Mammary epithelial cell (primary cell): ENCODE measurements around the gene SLC6A13.

Experiments
- EZH2 ChIP-seq: IDR thresholded peaks from 2 replicates; pipeline ENCODE4 v1.6.1; 2012; ENCODE audit warnings: low read length, inconsistent platforms, borderline replicate concordance
- TF ChIP-seq, protein P1 (sequence below), 2 donors: IDR thresholded peaks in 1 of 2; conservative IDR thresholded peaks in 1 of 2; 2 replicates each; pipeline ENCODE4 v1.5.1; 2011 to 2012; ENCODE audit warnings: inconsistent platforms in 2 of 2, low read length in 2 of 2, mild to moderate bottlenecking in 2 of 2, control low read depth in 1 of 2, low read depth in 1 of 2; ENCODE audit not compliant: insufficient read depth in 1 of 2; ENCODE audit errors: extremely low read depth in 1 of 2

GRCh38 chr12:204261-204678 is 58.4 kb downstream of the SLC6A13 start:
- TF ChIP-seq, protein P1, sequence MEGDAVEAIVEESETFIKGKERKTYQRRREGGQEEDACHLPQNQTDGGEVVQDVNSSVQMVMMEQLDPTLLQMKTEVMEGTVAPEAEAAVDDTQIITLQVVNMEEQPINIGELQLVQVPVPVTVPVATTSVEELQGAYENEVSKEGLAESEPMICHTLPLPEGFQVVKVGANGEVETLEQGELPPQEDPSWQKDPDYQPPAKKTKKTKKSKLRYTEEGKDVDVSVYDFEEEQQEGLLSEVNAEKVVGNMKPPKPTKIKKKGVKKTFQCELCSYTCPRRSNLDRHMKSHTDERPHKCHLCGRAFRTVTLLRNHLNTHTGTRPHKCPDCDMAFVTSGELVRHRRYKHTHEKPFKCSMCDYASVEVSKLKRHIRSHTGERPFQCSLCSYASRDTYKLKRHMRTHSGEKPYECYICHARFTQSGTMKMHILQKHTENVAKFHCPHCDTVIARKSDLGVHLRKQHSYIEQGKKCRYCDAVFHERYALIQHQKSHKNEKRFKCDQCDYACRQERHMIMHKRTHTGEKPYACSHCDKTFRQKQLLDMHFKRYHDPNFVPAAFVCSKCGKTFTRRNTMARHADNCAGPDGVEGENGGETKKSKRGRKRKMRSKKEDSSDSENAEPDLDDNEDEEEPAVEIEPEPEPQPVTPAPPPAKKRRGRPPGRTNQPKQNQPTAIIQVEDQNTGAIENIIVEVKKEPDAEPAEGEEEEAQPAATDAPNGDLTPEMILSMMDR (conservative IDR thresholded peaks at IDR 0.05 in 1 of 2, IDR thresholded peaks at IDR 0.05 in 1 of 2; ENCODE audit: extremely low read depth in 1 of 2, insufficient read depth in 1 of 2, low read depth in 1 of 2, low read length in 2 of 2): no peak
- no peak for TF ChIP-seq EZH2
